GM19452 (cell line): ENCODE data around the gene KIFC1.

Experiments used
- ATAC-seq: cut with Tn5 transposase; IDR thresholded peaks from one replicate; pipeline ENCODE4 v1.9.1; 2021; ENCODE audit not compliant: unreplicated experiment

KIFC1 gene

DNA sequence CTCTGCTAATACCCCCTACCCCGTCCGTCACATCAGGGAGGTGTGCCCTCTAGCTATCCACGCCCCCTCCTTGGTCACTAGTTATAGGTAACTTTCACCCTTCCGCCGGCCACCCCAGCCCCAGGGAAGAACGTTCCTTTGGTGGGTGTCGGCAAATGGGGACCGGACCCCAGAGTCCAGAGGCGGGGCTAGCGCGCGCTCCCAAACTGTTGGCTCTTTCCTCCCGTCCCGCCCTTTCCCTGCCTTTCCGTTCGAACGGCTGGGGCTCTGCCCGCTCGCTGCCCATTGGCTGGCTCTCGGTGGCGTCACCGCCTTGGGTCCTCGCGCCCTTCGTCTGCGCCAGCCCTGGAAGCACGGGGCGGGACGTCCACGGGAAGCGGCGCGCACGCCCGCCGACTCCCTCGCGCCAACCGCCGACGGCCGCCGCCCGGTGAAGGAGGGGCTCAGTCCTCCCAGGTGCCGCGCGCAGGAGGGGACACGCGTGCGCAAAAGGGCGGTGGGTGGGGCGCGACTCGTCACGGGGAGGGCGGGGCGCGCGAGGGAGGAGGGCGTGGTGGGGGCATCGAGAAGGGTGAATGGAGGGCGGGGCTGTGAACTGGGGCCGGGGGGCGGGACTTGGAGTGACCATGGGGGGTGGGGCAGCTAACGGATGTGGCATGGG, 18.6 kb downstream of the KIFC1 start:
- peak; percentile 77 for ATAC-seq

DNA sequence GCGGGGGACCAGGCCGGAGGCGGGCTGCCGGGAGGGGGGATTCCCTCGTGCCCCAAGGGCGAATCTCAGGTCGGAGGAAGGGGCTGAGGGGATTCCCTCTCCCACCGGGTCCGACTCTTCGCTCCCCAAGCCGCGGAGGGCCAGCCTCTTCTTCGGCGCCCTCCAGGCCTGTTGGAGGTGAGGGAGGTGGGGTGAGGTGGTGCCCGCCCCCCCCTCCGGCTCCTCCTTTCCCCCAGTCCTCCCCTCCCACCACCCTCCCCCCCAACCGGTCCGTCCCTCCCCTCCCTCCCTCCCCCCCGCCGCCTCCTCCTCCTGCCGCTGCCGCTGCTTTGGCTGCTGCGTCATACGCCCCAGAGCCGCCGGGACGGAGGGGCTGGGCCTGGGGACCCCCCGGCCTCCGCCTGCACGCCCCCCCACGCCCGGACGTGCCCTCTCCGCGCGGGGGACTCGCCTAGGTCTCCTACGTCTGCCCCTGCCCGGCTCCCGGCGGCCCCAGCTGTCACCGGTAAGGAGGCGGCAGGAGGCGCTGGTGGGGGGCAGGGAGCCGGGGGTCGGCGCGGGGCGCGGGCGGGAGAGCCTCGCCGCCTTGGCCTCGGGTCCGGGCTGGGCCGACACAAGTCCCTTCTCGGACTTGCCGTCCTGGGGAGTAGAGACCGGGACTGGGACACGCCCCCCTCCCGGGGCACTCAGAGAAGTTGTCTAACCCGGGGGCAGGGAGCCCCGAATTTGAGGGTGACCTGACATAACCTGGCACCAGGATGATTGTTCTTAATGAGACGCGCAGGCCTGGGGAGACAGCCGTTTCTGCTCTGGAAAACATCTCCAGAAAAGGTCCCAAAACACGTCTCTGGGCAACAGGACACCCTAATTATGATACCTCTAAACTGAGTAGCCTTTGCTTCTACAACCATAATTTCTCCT, 19.3 kb downstream of the KIFC1 start, which contains the start of gene PHF1:
Gene PHF1 (plus strand): TSS at position 304 of the 921 bp plus-strand sequence. CDS start 1,250 bp downstream, outside the sequence.
- ATAC-seq, result peak; percentile 32

DNA sequence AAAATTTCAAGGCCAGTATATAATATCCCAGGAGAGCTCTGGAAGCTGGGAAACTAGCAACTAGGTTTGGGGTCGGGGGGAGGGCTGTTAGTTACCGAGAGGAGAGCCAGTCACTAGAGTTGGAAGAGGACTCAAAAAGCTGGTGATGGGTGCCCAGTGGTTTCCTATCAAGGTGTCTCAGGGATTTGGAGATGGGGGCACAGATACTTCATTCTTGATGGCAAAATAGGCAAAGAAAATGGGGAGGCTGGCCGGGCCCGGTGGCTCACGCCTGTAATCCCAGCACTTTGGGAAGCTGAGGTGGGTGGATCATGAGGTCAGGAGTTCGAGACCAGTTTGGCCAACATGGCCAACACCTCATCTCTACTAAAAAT, 20.0 kb downstream of the KIFC1 start:
- no peak for ATAC-seq

DNA sequence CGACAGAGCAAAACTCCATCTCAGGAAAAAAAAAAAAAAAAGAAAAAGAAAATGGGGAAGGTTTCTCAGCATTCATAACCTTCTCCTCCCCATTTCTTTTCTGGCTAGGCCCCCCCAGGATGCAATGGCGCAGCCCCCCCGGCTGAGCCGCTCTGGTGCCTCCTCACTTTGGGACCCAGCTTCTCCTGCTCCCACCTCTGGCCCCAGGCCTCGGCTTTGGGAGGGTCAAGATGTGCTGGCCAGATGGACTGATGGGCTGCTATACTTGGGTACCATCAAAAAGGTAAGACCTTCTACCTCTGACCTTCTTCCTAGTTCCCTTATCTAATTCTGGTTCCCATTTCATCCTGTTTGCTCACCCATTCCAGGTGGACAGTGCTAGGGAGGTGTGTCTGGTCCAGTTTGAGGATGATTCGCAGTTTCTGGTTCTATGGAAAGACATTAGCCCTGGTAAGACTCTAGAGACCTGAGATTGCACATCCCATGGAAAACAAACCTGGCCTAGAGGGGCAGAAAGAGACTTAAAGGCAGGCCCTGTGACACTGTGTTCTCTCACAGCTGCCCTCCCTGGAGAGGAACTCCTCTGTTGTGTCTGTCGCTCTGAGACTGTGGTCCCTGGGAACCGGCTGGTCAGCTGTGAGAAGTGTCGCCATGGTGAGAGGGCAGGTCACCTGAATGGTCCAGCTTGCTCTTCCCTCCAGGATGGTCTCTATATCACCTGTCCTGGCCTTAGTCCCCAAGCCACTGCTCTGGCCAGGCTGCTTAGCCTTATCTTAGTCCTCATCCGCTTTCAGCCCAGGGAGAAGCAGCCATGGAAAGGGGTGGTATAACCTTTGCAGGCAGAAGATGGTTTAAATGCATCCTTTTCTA, 20.8 kb downstream of the KIFC1 start:
- ATAC-seq, result no peak

DNA sequence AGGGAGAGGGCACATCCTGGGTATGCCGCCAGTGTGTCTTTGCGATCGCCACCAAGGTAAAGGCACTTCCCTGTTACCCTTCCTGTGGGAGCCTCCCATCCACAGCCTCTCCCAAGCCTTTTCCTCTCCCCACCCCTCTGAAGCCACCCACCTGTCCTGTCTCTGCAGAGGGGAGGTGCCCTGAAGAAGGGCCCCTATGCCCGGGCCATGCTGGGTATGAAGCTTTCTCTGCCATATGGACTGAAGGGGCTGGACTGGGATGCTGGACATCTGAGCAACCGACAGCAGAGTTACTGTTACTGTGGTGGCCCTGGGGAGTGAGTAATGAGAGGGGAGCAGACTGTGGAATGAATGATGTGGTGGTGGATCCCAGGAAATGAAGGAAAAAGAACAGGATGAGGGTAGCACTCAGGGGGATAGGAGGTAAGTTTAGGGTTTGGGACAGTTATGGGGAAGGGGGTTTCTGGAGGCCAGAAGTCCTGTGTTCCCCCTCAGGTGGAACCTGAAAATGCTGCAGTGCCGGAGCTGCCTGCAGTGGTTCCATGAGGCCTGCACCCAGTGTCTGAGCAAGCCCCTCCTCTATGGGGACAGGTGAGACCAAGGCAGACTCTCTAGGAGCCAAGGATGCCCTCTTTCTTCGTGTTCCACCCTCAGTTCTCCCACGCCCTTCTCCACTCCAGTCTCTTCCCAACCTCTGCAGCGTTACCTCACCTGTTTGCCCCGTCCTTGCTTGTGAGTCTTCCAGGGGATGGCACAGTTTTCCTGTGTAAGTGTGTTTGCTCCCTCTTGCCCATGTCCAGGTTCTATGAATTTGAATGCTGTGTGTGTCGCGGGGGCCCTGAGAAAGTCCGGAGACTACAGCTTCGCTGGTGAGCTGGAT, 21.9 kb downstream of the KIFC1 start:
- no peak for ATAC-seq

DNA sequence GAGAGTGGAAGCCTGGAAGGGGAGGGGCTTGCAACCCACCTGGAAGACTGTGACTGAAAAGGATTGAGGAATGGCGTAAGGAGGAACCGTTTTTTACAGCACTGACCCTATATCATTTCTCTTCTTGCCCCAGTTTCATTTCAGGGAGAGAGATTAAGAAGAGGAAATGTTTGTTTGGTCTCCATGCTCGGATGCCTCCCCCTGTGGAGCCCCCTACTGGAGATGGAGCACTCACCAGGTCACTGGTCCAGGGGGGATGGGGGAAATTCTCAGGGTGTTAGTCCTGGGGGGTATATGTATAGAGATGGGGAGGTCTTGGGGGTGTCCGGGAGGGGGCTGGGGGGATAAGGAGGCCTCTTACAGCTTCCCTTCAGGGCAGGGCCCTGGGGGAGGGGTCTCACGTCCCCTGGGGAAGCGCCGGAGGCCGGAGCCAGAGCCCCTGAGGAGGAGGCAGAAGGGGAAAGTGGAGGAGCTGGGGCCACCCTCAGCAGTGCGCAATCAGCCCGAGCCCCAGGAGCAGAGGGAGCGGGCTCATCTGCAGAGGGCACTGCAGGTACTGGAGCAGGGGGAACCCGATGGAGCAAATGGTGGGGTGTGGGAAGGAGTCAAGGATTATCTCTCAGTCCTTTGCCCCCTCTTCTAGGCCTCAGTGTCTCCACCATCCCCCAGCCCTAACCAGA, 23.1 kb downstream of the KIFC1 start:
- no peak for ATAC-seq

DNA sequence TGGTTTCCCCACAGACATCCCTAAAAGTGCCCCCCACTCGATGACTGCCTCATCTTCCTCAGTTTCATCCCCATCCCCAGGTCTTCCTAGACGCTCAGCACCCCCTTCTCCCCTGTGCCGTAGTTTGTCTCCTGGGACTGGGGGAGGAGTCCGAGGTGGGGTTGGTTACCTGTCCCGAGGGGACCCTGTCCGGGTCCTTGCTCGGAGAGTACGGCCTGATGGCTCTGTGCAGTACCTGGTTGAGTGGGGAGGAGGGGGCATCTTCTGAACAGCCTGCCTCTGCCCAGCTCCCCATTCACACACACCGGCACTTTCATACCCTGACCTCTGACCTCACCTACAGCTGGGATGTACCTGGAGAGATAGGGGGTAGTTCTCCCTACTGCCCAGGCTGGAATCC, 24.2 kb downstream of the KIFC1 start:
- ATAC-seq, result no peak

DNA sequence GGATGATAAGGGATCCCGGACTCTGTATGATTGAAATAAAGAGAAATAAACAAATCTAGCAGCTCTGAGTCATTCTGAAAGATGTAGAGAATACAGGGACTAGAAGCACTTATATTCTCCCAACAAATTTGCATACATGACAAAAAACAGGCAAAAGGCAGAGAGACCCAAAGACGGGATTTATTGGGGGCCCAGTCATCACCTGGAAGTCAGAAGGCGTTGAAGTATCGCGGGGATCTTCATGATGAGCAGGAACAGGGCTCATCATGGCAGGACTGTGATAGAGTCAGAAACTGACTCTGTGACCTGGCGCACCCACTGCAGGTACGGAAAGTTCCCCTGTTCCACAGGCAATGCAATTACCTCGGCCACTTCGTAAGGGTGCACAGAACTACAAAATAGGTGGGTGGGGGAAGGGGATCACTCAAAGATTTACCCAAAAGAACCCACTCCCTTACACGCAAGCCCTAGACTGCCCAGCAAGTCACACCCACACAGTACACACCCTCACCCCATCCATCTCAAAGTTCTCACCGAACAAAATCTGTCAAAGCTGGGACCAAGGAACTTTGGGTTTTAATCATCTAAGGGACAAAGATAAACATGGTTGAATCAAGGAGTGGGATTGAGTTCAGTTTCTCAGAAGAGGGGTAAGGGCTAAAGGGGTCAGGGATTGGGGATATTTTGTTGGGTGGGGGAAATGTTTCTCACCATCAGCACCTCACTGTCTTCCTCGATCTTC, 24.9 kb downstream of the KIFC1 start:
- ATAC-seq, result no peak

DNA sequence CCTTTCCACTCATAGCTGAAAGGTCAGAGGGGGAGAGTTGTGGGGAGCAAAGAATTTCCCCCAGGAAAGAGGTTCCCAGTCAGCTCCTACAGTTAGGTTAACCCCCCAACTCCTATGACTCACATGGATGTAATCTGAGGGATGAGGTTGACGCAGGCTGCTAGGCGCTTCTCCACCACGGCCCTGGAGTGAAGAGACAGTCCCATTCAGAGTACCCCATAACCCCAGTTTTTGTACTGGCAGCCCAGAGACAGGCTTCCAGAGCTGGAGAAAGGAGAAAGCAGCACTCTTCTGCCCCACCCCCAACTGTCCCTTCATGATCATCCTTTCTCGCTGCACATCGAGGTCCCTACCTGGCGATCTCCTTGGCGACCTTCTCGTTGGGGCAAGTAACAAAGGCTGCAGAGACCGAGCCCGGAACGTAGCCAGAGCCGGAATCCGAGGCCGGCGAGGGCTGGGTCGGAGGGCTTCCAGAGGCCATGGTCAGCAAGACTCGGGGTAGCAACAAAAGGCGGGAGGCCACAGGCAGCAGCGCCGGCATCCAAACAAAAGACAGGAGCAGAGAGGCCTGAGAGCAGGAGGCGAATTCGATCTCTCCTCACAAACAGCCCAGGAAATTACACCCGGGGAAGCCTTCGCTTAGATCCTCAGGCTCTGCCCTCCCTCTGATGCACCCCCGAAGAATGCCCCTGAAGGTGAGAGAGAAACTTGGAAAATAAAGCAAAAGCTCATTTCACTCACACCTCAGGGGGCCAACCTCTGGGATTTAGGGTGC, 25.7 kb downstream of the KIFC1 start:
- ATAC-seq, result no peak

DNA sequence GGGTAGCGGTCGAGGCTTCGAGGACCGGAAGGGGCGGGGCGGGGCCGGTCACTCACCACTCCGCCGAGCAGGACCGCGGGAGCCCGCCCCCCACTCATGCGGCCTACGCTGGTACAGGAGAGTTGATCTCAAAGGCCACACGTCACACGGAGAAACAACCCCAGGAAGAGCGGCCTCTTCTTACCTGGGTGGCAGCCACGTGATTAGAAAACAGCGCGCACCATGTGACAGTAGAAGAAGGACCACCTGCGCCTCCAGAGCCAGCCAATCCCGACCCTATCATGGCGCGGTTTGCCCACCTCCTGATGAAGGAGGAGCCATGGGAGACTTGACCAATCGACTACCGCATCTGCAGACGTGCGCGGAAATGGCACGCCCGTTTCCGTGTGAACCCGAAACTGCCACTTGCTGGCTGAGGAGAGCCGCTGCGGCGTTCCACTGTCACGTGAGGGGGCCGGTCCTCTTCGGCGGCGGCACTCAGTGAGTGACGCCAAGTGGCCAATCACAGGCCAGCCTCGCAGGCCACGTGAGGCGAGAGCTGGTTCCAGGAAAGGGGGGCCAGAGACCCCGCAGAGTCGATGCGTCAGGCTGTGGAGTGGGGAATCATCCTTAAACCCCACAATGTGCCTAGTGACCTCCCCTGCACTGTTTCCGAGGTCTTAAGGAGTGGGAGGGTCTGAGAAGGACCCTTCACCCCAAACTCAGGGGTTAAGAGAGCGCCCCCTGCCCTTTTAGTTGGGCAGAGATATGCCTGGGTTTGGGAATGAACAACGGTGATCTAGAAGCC, 26.5 kb downstream of the KIFC1 start, which contains the start of gene CUTA:
Gene CUTA (minus strand): TSS at position 205 of the 787 bp plus-strand sequence. CDS start 107 bp downstream, at position 98.
- ATAC-seq, result peak; percentile 88

DNA sequence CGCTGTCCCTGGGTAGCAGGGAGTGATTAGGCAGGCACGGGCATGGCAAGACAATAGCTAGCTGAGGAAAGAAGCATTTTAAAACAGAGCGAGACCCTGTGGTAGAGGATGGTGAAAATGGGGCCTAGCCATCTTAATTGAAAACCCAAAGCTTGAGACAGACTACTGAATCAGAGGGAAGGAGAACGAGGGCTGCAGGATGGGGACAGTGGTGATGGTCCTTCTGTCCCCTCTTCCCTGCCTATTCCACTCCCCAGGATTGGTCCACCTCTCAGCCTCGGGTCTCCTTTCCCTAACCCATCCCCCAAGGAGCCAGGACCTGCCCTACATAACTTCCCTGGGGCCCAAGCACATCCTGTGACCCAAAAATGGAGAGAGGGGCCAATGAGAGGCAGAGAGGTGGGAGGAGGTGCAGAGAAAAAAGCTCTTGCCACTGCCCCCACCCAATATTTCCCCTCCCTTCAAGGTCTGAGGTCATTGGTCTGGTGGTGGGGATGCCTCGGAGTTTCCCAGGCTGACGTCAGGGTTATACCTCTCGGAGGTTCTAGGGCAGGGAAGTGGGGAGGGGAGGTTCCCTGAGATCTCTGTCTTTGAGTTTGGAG, 27.2 kb downstream of the KIFC1 start:
- ATAC-seq, result no peak

DNA sequence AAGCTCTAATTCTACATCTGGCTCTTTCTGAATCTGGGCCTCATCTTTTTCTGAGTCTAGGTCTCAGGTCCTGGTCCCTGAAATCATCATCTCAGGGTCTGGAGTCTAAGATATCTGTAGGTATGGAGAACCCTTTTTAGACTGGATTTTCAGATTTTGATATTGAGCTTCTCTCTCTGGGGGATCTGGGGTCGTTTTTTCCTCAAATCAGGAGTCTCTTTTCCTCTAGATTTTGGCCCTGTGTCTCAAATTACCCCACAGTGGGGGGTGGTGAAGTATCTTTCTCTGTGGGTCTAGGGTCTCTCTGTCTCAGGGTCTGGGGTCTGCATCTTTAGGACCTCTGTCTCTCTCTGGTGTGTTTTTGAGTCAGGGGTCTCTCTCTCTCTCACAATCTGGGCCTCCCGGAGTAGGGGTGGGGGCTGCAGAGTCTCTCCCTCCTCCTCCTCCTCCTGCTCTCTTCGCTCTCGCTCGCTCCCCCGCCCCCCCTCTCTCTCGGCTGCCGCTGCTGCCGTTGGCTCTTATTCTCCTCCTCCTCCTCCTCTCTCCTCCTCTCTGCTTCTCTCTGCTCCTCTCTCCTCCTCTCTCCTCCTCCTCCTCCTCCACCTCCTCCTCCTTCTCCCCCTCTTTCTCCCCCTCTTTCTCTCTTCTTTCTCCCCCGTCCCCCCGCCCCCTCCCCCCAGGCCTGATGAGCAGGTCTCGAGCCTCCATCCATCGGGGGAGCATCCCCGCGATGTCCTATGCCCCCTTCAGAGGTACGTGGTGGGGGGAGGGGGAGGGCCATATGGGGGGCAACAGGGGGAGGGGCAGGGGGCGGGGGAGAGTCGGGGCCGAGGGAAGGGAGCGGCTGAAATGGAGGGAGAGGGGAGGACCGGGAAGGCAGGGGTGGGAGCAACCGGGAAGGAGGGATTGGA, 28.2 kb downstream of the KIFC1 start, which contains the start of gene SYNGAP1:
Gene SYNGAP1 (plus strand): TSS at position 486 of the 911 bp plus-strand sequence. CDS start 200 bp downstream, at position 686.
- no peak for ATAC-seq

DNA sequence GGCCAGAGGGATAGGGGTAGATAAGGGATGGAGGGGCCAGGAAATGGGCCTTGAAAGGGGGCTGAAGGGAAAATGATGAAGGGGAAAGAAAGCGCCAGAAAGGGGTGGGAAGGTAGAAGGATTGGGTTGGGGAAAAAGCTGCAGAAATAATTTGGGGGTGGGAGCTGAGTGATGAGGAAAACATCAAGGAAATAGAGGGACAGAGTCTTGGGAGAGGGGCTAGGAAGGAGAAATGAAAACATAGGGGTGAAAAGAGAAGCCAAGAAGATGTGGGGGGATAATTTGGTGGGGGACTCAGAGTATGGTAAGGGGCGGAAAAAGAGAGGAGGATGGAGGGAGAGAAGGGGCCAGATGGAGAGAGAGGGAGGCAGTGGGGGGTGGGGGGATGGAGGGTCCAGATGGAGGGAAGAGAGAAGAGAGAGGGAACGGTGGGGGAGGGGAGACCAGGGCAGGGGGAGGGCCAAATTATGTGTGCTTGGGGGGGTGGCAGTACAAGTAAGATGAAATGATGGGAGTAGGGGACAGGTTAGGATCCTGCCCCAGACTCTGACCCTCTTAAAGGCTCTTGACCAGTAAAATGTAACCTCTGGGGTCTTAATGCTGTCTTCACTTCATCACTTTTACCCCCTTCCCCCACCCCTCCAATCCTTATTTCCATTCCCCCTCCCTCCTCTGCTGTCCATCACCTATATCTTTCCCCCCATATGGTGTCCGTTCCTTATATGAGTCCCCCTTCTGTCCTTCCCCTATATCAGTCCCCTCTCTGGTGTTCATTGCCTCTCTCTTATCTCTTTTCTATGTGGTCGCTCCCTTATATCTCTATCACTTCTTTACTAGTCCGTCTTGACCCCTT, 29.1 kb downstream of the KIFC1 start:
- ATAC-seq, result no peak

DNA sequence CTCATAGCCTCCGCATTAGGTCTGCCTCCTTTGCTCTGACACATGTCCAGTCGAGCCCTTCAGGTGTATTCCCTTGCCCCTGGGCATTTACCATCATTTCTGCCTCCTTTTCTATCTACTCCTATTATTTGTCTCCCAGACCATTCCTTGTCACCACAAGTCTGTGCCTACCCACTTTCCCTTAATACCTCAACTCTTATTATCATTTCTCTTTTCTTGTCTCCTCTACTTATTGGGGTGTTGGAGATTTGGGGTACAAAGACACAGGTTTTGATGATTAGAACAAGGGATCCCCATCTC, 29.7 kb downstream of the KIFC1 start:
- no peak for ATAC-seq

DNA sequence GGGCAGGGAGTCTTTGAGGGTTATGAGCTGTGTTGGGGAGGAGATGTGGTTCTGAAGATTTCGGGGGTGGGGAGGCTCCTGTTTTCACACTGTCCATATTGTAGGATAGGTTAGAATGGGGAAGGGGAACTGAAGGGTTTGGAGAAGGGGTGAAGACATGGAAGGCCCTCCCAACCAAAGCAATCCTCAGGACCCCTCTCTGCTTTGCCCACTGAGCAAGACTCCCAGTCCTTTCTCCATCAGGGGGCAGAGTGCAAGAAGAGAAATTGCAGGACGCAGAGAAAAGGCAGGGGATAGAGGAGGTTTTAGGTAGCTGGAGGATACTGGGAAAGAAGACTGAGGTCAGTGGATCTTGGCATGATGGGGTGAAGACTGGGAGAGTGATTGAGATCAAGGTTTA, 32.2 kb downstream of the KIFC1 start:
- ATAC-seq, result no peak
